ENCODE measurements around the gene NABP2. TPM values are rescaled to one million over a fixed set of nuclear protein-coding genes. Genes with fewer than 3 reads are reported as not detected.
"Not testable (repeated sequence)": the region's sequence is repeated elsewhere in the genome, so short reads cannot be mapped to it uniquely, and the experiment has no call there.

The NABP2 gene
- polyA plus RNA-seq, 4 donors: 26.5 to 31.0 (median 30.3) TPM

GRCh38 chr12:56267443-56268071 lies 43.4 kb downstream of the NABP2 start:
- DNase-seq (ENCODE audit: low read depth in 4 of 4, low spot score in 3 of 4): no peak

- DNase-seq (ENCODE audit: low read depth in 4 of 4, low spot score in 3 of 4): no peak
Observed at GRCh38 chr12:56271031-56271430, 46.9 kb downstream of the NABP2 start.

GRCh38 chr12:56272468-56272867 lies 48.3 kb downstream of the NABP2 start:
- DNase-seq (ENCODE audit: low read depth in 4 of 4, low spot score in 3 of 4): not testable (repeated sequence)

GRCh38 chr12:56274299-56274698 lies 50.2 kb downstream of the NABP2 start:
- no peak for DNase-seq (ENCODE audit: low read depth in 4 of 4, low spot score in 3 of 4)

- DNase-seq (ENCODE audit: low read depth in 4 of 4, low spot score in 3 of 4): no peak
Observed at GRCh38 chr12:56278905-56279304, 54.8 kb downstream of the NABP2 start.

Other genes with a start within 250 kb of the NABP2 start
- gene SUOX, start 227.1 kb upstream of the NABP2 start, polyA plus RNA-seq (ENCODE audit: insufficient read length in 4 of 4): 10 to 100 TPM; 34.7 to 50.6 (median 45.9) TPM
- gene IKZF4, start 203.3 kb upstream of the NABP2 start, polyA plus RNA-seq (ENCODE audit: insufficient read length in 4 of 4): 10 to 100 TPM; 16.3 to 24.3 (median 17.7) TPM
- gene RPS26, start 182.4 kb upstream of the NABP2 start, polyA plus RNA-seq (ENCODE audit: insufficient read length in 4 of 4): 100 to 1,000 TPM in 3 of 4 donors, 10 to 100 TPM in 1; 92.7 to 593 (median 231) TPM
- gene ERBB3, start 144.2 kb upstream of the NABP2 start, polyA plus RNA-seq (ENCODE audit: insufficient read length in 4 of 4): 100 to 1,000 TPM in 1 of 4 donors, 10 to 100 TPM in 2, 1 to 10 TPM in 1; 6.8 to 103 (median 77.2) TPM
- gene PA2G4, start 119.8 kb upstream of the NABP2 start, polyA plus RNA-seq (ENCODE audit: insufficient read length in 4 of 4): 100 to 1,000 TPM; 104 to 166 (median 154) TPM
- 1,000 to 10,000 TPM; 4,554 to 5,864 (median 4,890) TPM for gene RPL41, start 107.7 kb upstream of the NABP2 start, polyA plus RNA-seq (ENCODE audit: insufficient read length in 4 of 4)
- gene ZC3H10, start 106.1 kb upstream of the NABP2 start, polyA plus RNA-seq (ENCODE audit: insufficient read length in 4 of 4): 1 to 10 TPM; 4.7 to 6.5 (median 5.7) TPM
- 10 to 100 TPM; 66.2 to 79.3 (median 74.2) TPM for gene ESYT1, start 96.1 kb upstream of the NABP2 start, polyA plus RNA-seq (ENCODE audit: insufficient read length in 4 of 4)
- 100 to 1,000 TPM; 138 to 185 (median 160) TPM for gene MYL6B, start 71.8 kb upstream of the NABP2 start, polyA plus RNA-seq (ENCODE audit: insufficient read length in 4 of 4)
- gene MYL6, start 66.0 kb upstream of the NABP2 start, polyA plus RNA-seq (ENCODE audit: insufficient read length in 4 of 4): 1,000 to 10,000 TPM; 1,577 to 1,968 (median 1,895) TPM
- gene SMARCC2, start 34.9 kb upstream of the NABP2 start, polyA plus RNA-seq (ENCODE audit: insufficient read length in 4 of 4): 100 to 1,000 TPM; 106 to 137 (median 129) TPM
- gene RNF41, start 2.4 kb upstream of the NABP2 start, polyA plus RNA-seq (ENCODE audit: insufficient read length in 4 of 4): 10 to 100 TPM; 42.5 to 43.6 (median 43.3) TPM
- 10 to 100 TPM in 3 of 4 donors, 1 to 10 TPM in 1; 3.0 to 63.3 (median 44.9) TPM for gene SLC39A5, start 5.7 kb downstream of the NABP2 start, polyA plus RNA-seq (ENCODE audit: insufficient read length in 4 of 4)
- gene ANKRD52, start 34.0 kb downstream of the NABP2 start, polyA plus RNA-seq (ENCODE audit: insufficient read length in 4 of 4): 10 to 100 TPM; 23.8 to 42.5 (median 28.9) TPM
- 10 to 100 TPM; 11.0 to 21.2 (median 15.5) TPM for gene COQ10A, start 42.6 kb downstream of the NABP2 start, polyA plus RNA-seq (ENCODE audit: insufficient read length in 4 of 4)
- gene CS, start 76.0 kb downstream of the NABP2 start, polyA plus RNA-seq (ENCODE audit: insufficient read length in 4 of 4): 100 to 1,000 TPM; 114 to 224 (median 198) TPM
- gene CNPY2, start 91.6 kb downstream of the NABP2 start, polyA plus RNA-seq (ENCODE audit: insufficient read length in 4 of 4): 100 to 1,000 TPM in 3 of 4 donors, 10 to 100 TPM in 1; 95.9 to 159 (median 151) TPM
- gene PAN2, start 109.7 kb downstream of the NABP2 start, polyA plus RNA-seq (ENCODE audit: insufficient read length in 4 of 4): 100 to 1,000 TPM in 2 of 4 donors, 10 to 100 TPM in 2; 48.7 to 116 (median 92.9) TPM
- 1 to 10 TPM in 1 of 4 donors, under 1 TPM in 3; 0.57 to 1.3 (median 0.77) TPM for gene IL23A, start 114.5 kb downstream of the NABP2 start, polyA plus RNA-seq (ENCODE audit: insufficient read length in 4 of 4)
- 100 to 1,000 TPM in 3 of 4 donors, 10 to 100 TPM in 1; 78.8 to 139 (median 105) TPM for gene STAT2, start 135.8 kb downstream of the NABP2 start, polyA plus RNA-seq (ENCODE audit: insufficient read length in 4 of 4)
- under 1 TPM in 1 of 4 donors, not detected in 3; 0.13 TPM for gene APOF, start 138.5 kb downstream of the NABP2 start, polyA plus RNA-seq (ENCODE audit: insufficient read length in 4 of 4)
- 10 to 100 TPM; 22.4 to 45.4 (median 38.4) TPM for gene TIMELESS, start 225.1 kb downstream of the NABP2 start, polyA plus RNA-seq (ENCODE audit: insufficient read length in 4 of 4)
- gene MIP, start 230.3 kb downstream of the NABP2 start, polyA plus RNA-seq (ENCODE audit: insufficient read length in 4 of 4): under 1 TPM in 1 of 4 donors, not detected in 3; 0.13 TPM
- 1 to 10 TPM; 2.4 to 6.1 (median 4.2) TPM for gene SPRYD4, start 244.2 kb downstream of the NABP2 start, polyA plus RNA-seq (ENCODE audit: insufficient read length in 4 of 4)